GM20000 (cell line): ENCODE data around the gene DNPH1.
A peak's percentile ranks its signal among the peaks of the same experiment; 100 is the strongest.

Experiments
- DNase-seq: peaks from one replicate; pipeline ENCODE4 v3.0.0; 2012; ENCODE audit warnings: low spot score
- TF ChIP-seq, protein P1 (sequence below): IDR thresholded peaks from 2 replicates; pipeline ENCODE4 v1.5.1; 2012; ENCODE audit warnings: mild to moderate bottlenecking, control low read depth; ENCODE audit errors: extremely low read depth, missing control alignments

The DNPH1 gene

DNA sequence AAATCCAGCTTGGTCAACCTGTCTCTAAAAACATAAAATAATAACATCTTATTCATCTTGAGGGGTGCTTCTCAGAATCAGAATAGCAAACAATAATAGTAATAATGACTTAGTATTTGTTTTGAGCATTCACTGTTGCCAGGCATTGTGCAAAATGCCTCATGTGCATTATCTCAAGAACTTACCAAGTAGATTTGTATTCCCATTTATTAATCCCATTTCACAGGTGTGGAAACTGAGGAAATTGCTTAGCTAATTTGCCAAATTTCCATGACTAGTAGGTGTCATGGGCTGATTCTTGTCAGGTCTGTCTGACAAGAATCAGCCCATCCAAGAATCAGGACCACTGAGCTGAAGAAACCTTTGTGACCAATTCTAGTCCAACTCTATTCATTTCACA is 19.5 kb upstream of the DNPH1 start:
- no peak for DNase-seq
- TF ChIP-seq, protein P1, sequence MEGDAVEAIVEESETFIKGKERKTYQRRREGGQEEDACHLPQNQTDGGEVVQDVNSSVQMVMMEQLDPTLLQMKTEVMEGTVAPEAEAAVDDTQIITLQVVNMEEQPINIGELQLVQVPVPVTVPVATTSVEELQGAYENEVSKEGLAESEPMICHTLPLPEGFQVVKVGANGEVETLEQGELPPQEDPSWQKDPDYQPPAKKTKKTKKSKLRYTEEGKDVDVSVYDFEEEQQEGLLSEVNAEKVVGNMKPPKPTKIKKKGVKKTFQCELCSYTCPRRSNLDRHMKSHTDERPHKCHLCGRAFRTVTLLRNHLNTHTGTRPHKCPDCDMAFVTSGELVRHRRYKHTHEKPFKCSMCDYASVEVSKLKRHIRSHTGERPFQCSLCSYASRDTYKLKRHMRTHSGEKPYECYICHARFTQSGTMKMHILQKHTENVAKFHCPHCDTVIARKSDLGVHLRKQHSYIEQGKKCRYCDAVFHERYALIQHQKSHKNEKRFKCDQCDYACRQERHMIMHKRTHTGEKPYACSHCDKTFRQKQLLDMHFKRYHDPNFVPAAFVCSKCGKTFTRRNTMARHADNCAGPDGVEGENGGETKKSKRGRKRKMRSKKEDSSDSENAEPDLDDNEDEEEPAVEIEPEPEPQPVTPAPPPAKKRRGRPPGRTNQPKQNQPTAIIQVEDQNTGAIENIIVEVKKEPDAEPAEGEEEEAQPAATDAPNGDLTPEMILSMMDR = no peak

DNA sequence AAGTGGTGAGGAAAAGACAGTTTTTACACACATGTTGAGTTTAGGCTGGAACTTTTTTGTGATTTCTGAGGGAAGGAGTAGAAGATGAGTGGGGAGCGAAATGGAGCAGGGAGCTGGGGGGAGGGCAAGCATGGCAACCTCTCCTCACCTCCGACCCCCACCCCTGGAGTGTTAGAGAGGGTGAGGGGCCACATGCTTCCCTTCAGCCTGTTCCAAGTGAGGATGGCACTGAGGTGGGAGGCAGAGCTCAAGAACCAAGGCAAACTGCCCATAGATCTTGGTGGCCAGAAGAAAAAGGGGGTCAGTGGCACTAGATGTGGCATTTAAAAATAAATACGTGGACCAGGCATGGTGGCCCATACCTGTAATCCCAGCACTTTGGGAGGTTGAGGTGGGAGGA is 18.8 kb upstream of the DNPH1 start:
- no peak for DNase-seq
- TF ChIP-seq, protein P1 = no peak

- DNase-seq = peak; percentile 97
Measured at GRCh38 chr6:43247114-43247999, 18.1 kb upstream of the DNPH1 start.

GRCh38 chr6:43246301-43247113 is 17.2 kb upstream of the DNPH1 start:
- DNase-seq = peak; percentile 69
- TF ChIP-seq, protein P1 = no peak

More at GRCh38 chr6:43247114-43247999, 18.1 kb upstream of the DNPH1 start:
- TF ChIP-seq, protein P1 = no peak

GRCh38 chr6:43243664-43244321 is 14.5 kb upstream of the DNPH1 start:
- DNase-seq = peak; percentile 39
- TF ChIP-seq, protein P1 = no peak

GRCh38 chr6:43242908-43243663 is 13.8 kb upstream of the DNPH1 start, which contains the start of gene TTBK1:
TTBK1 (plus strand) TSS chr6:43243481; CDS start chr6:43246661, 3,180 bp downstream.
- no peak for DNase-seq
- TF ChIP-seq, protein P1 = no peak
